ENCODE data around the gene PAGR1.

DNA sequence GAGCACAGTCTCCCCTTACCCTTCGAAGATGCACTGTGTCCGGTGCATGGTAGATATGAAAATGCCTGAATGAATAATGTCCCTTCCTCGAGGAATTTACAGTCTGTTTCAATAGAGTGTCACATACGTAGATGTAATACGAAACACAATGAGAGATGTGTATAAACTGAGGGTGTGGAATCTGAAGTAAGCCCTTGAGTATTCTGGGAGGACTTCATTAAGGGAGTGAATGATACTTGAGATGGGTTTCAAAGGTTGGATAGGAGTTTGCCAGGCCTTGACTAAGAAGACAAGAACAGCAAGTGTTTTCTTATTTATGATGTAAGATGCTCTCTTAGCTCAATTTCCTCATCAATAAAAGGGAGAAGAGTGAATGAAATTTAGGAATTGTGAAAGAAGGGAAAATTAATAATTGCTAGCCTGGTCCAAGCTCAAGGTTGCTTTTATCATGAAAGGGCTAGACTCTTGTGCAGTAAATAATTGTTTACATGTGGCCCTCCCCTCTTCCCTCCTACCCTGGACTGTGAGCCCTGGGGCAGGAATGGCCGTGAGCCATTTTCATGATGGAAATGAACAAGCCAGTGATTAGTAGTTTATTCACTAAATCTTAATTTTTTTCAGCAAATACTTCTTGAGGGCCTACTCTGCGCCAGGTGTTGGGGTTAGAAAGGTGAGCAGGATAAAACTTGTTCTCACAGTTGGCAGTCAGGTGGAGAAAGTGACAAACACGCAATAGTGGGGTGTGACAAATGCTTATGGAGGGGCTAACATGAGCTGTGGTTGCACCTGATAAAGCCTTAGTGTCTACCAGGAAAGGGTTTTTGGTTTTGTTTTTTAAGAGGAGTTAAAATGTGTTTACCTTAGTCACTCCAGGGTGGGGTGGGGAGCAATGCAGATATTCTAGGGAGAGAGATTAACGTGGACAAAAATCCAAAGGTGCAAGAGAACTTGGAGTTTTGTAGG lies 23.8 kb upstream of the PAGR1 start:
- TF ChIP-seq, protein P1, sequence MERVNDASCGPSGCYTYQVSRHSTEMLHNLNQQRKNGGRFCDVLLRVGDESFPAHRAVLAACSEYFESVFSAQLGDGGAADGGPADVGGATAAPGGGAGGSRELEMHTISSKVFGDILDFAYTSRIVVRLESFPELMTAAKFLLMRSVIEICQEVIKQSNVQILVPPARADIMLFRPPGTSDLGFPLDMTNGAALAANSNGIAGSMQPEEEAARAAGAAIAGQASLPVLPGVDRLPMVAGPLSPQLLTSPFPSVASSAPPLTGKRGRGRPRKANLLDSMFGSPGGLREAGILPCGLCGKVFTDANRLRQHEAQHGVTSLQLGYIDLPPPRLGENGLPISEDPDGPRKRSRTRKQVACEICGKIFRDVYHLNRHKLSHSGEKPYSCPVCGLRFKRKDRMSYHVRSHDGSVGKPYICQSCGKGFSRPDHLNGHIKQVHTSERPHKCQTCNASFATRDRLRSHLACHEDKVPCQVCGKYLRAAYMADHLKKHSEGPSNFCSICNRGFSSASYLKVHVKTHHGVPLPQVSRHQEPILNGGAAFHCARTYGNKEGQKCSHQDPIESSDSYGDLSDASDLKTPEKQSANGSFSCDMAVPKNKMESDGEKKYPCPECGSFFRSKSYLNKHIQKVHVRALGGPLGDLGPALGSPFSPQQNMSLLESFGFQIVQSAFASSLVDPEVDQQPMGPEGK (CRISPR knock-in tag; IDR thresholded peaks at IDR 0.05; ENCODE audit: borderline replicate concordance): no peak
- peak; percentile 97 for TF ChIP-seq ZFP3 (CRISPR knock-in tag; IDR thresholded peaks at IDR 0.05)
- no peak for TF ChIP-seq TCF4 (CRISPR knock-in tag; IDR thresholded peaks at IDR 0.05; ENCODE audit: borderline replicate concordance)
- TF ChIP-seq ZFP30 (CRISPR knock-in tag; IDR thresholded peaks at IDR 0.05): no peak
- TF ChIP-seq TSHZ2 (CRISPR knock-in tag; IDR thresholded peaks at IDR 0.05): no peak

Measured in SK-N-SH treated with all-trans-retinoic acid at 6 μM for 48 hours (cell line).